ENCODE results near the gene CALML4. TPM values are rescaled to one million over a fixed set of nuclear protein-coding genes. Genes with fewer than 3 reads are reported as not detected.

CALML4 gene
- 10 to 100 TPM; 10.4 to 16.8 TPM for total RNA-seq
- 10 to 100 TPM; 12.0 to 21.7 TPM for polyA plus RNA-seq
- long read RNA-seq, donor 1, full-length matches to known transcripts = 10 of 10 reads
- long read RNA-seq, donor 1, partial matches to known transcripts = 0 of 10 reads
- long read RNA-seq, donor 1, other reads (novel, unspliced or antisense) = 0 of 10 reads
- long read RNA-seq, donor 2, partial matches to known transcripts = 0 of 2 reads
- long read RNA-seq, donor 2, other reads (novel, unspliced or antisense) = 0 of 2 reads
- long read RNA-seq, donor 3, partial matches to known transcripts = 0 of 4 reads
- long read RNA-seq, donor 3, other reads (novel, unspliced or antisense) = 0 of 4 reads
- long read RNA-seq, donor 4, partial matches to known transcripts = 0 of 3 reads
- long read RNA-seq, donor 4, other reads (novel, unspliced or antisense) = 0 of 3 reads
- long read RNA-seq, donor 5, full-length matches to known transcripts = 9 of 9 reads
- long read RNA-seq, donor 5, partial matches to known transcripts = 0 of 9 reads
- long read RNA-seq, donor 5, other reads (novel, unspliced or antisense) = 0 of 9 reads

DNA sequence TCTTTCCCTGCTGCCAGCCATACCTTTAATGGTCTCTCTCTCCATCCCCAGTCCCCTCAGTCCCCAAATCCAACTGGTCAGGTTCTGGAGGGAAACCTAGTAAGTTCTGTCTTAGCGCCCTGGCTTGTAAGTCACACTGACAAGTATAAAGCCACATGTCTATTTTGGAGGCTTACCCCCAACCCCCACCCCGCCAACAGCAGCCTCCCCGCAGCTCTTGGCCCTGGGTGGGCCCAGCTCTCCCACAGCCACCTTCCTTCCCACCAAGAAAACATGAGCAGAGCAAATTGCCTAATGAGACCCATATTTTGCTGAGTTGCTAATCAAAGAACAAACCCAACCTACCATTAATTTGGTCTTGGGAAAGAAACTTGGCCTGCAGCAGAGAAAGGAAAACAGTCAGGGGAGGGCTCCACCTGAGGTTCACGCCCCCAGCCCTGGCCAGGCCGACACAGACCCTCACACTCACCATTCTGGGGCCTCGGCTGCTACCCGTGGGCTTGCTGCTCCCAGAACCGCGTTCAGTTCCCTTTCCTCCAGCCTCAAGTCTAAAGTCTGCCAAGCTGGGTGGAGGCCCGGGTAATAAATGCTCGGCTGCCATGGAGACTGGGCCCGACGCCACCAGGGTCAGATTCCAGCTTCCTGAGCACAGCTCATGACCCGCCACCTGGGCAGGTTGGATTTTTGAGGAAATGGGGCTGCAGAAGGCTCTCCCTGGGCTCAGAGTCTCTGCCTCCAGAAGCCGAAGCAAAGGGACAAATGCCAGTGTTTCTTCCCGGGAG is at the start of gene CALML4:
CALML4 (minus strand) TSS at position 557 of the 782 bp plus-strand sequence; CDS start at position 472, 85 bp downstream.
- no peak for ATAC-seq (ENCODE audit: insufficient read depth, low FRiP score)
- no peak within 1 kb of the TSS for H3K9ac ChIP-seq (ENCODE audit: insufficient read depth in 1 of 2, low read length in 2 of 2)
- peaks cover 0 to 5% (median 2%) of the 10 kb centered on the region in 4 donors for H3K36me3 ChIP-seq (ENCODE audit: control insufficient read depth in 4 of 4, insufficient read depth in 4 of 4, low read length in 4 of 4)
- H3K4me3 ChIP-seq = no peak within 1 kb of the TSS
- no peaks in the 10 kb centered on the region for H3K27me3 ChIP-seq (ENCODE audit: control insufficient read depth in 3 of 3, insufficient read depth in 3 of 3, low read length in 2 of 3)
- WGBS, 2 donors = 22 to 32% methylated on average over 16 of the region's 16 CpGs
- no peaks in the 10 kb centered on the region for H3K9me3 ChIP-seq (ENCODE audit: control insufficient read depth in 4 of 4, insufficient read depth in 3 of 4, low read length in 3 of 4)
- DNase-seq = peak; percentile 67 to 81 (median 74)
- H3K27ac ChIP-seq (ENCODE audit: low read depth in 1 of 2, low read length in 1 of 2) = peak within 1 kb of the TSS in 1 of 2 donors; percentile 58
- peaks cover 0 to 34% (median 9%) of the 10 kb centered on the region in 5 donors for H3K4me1 ChIP-seq (ENCODE audit: control insufficient read depth in 5 of 5, insufficient read depth in 5 of 5, low read length in 5 of 5)
- TF ChIP-seq CTCF (IDR thresholded peaks at IDR 0.05; ENCODE audit: control extremely low read depth, extremely low read depth) = no peak

GRCh38 chr15:68252925-68253534 is 47.9 kb upstream of the CALML4 start:
- Histone ChIP-seq H3K36me3 (ENCODE audit: control insufficient read depth in 4 of 4, insufficient read depth in 4 of 4, low read length in 4 of 4) (no peaks in the 10 kb centered on the region), H3K9me3 (ENCODE audit: control insufficient read depth in 4 of 4, insufficient read depth in 3 of 4, low read length in 3 of 4) (no peaks in the 10 kb centered on the region), H3K4me1 (ENCODE audit: control insufficient read depth in 5 of 5, insufficient read depth in 5 of 5, low read length in 5 of 5) (peaks cover 0 to 4% (median 2%) of the 10 kb centered on the region in 5 donors), H3K4me3 (no peak overlapping the region), H3K27ac (ENCODE audit: low read depth in 1 of 2, low read length in 1 of 2) (no peak overlapping the region), H3K9ac (ENCODE audit: insufficient read depth in 1 of 2, low read length in 2 of 2) (no peak overlapping the region), H3K27me3 (ENCODE audit: control insufficient read depth in 3 of 3, insufficient read depth in 3 of 3, low read length in 2 of 3) (no peaks in the 10 kb centered on the region)
- ATAC-seq (ENCODE audit: insufficient read depth, low FRiP score) (no peak), DNase-seq (peak; percentile 51 to 86 (median 84))
- WGBS, 2 donors = 34 to 43% methylated on average over 7 of the region's 7 CpGs
- TF ChIP-seq CTCF (IDR thresholded peaks at IDR 0.05; ENCODE audit: control extremely low read depth, extremely low read depth) = peak; percentile 69

- 34 to 54% methylated on average over 3 of the region's 3 CpGs for WGBS, 2 donors
- ATAC-seq (ENCODE audit: insufficient read depth, low FRiP score) = no peak
Observed at GRCh38 chr15:68249058-68249713, 44.1 kb upstream of the CALML4 start.

More at GRCh38 chr15:68249058-68249713, 44.1 kb upstream of the CALML4 start:
- no peak overlapping the region for H3K9ac ChIP-seq (ENCODE audit: insufficient read depth in 1 of 2, low read length in 2 of 2)
- TF ChIP-seq CTCF (IDR thresholded peaks at IDR 0.05; ENCODE audit: control extremely low read depth, extremely low read depth) = no peak
- no peaks in the 10 kb centered on the region for H3K4me1 ChIP-seq (ENCODE audit: control insufficient read depth in 5 of 5, insufficient read depth in 5 of 5, low read length in 5 of 5)
- no peak overlapping the region for H3K4me3 ChIP-seq
- DNase-seq = no peak
- no peaks in the 10 kb centered on the region for H3K27me3 ChIP-seq (ENCODE audit: control insufficient read depth in 3 of 3, insufficient read depth in 3 of 3, low read length in 2 of 3)
- H3K9me3 ChIP-seq (ENCODE audit: control insufficient read depth in 4 of 4, insufficient read depth in 3 of 4, low read length in 3 of 4) = peaks cover 0 to 6% (median 3%) of the 10 kb centered on the region in 4 donors
- no peaks in the 10 kb centered on the region for H3K36me3 ChIP-seq (ENCODE audit: control insufficient read depth in 4 of 4, insufficient read depth in 4 of 4, low read length in 4 of 4)
- no peak overlapping the region for H3K27ac ChIP-seq (ENCODE audit: low read depth in 1 of 2, low read length in 1 of 2)

Data from lung (tissue), 16 donors.